ENCODE results near the gene TP53TG5. TPM values are rescaled to one million over a fixed set of nuclear protein-coding genes. Genes with fewer than 3 reads are reported as not detected.

Gene TP53TG5
- total and polyA plus RNA-seq, 2 of the 8 experiments (the other 6 are each of a cell fraction or from before 2014, with no cell fraction given), result not detected

- no peak overlapping the region for H3K23ac ChIP-seq (ENCODE audit: insufficient read length)
- no peak overlapping the region for H3K4me2 ChIP-seq (ENCODE audit: insufficient read depth in 1 of 2, low read depth in 2 of 2, low read length in 2 of 2)
- no peak overlapping the region for H2BK120ac ChIP-seq (replicated peaks; ENCODE audit: low read depth, low read length)
- no peak overlapping the region for H3K18ac ChIP-seq (ENCODE audit: extremely low read depth, low read length)
- POLR2A ChIA-PET (ENCODE audit: partially characterized antibody), result interaction anchor here (0.9 to 1.5 kb wide), 5 partner anchors 9 to 65 kb away, joined by 3 to 4 read pairs (median 3); no protein-coding TSS in a partner anchor
- FAIRE-seq (no peak), DNase-seq (ENCODE audit: low read depth in 1 of 2, low spot score in 2 of 2) (no peak)
- no peak overlapping the region for H2AFZ ChIP-seq (ENCODE audit: low read length)
- no peak overlapping the region for H3K27ac ChIP-seq (ENCODE audit: low read depth, low read length)
- no peak overlapping the region for H2BK15ac ChIP-seq (ENCODE audit: low read length)
- H4K20me1 ChIP-seq (replicated peaks in 1 of 2; ENCODE audit: control insufficient read depth in 1 of 2, insufficient read depth in 2 of 2, low read length in 2 of 2), result peaks cover 5 to 6% of the 10 kb centered on the region in 2 experiments
- no peak overlapping the region for H3K9ac ChIP-seq (replicated peaks in 1 of 4; ENCODE audit: extremely low read depth in 1 of 4, low read depth in 3 of 4, low read length in 3 of 4)
- peaks cover 7% of the 10 kb centered on the region for H3K23me2 ChIP-seq (ENCODE audit: low read depth, low read length)
- H3K14ac ChIP-seq (ENCODE audit: insufficient read length), result no peak overlapping the region
- H2BK5ac ChIP-seq (ENCODE audit: low read depth, low read length), result no peak overlapping the region
- H3K36me3 ChIP-seq (ENCODE audit: control insufficient read depth in 2 of 4, insufficient read depth in 4 of 4, low read length in 3 of 4), result peaks cover 5 to 15% (median 13%) of the 10 kb centered on the region in 4 experiments
- peaks cover 0 to 8% (median 4%) of the 10 kb centered on the region in 4 experiments; a peak in 5 of 7 replicates for H3K4me1 ChIP-seq (replicated peaks in 1 of 4; ENCODE audit: control insufficient read depth in 3 of 4, insufficient read depth in 4 of 4, low read length in 3 of 4)
- no peak overlapping the region for H4K91ac ChIP-seq (replicated peaks; ENCODE audit: insufficient read length, low read length)
- no peak overlapping the region for H2AK5ac ChIP-seq (ENCODE audit: low read depth, low read length)
- H3K9me3 ChIP-seq (ENCODE audit: insufficient read depth in 2 of 2, low read depth in 1 of 2, low read length in 1 of 2), result no peaks in the 10 kb centered on the region
- no peak overlapping the region for H4K5ac ChIP-seq (ENCODE audit: insufficient read length, low read depth, low read length)
- H4K8ac ChIP-seq (ENCODE audit: extremely low read depth, insufficient read depth, low read length), result no peak overlapping the region
- no peak overlapping the region for H3K4me3 ChIP-seq (ENCODE audit: extremely low read depth in 1 of 4, insufficient read depth in 2 of 4, low read depth in 3 of 4, low read length in 4 of 4)
- H2BK20ac ChIP-seq (ENCODE audit: low read length), result no peak overlapping the region
- no peak overlapping the region for H2BK12ac ChIP-seq (ENCODE audit: low read depth, low read length)
- H3K4ac ChIP-seq (replicated peaks; ENCODE audit: insufficient read length, low read depth, low read length), result no peak overlapping the region
- H3K56ac ChIP-seq (replicated peaks; ENCODE audit: insufficient read length, low read depth, low read length), result no peak overlapping the region
- WGBS, 2 experiments (ENCODE audit: extremely low coverage in 1 of 2, insufficient coverage in 1 of 2, insufficient read length in 1 of 2, insufficient replicate concordance in 2 of 2, low coverage in 1 of 2, low lambda C conversion rate in 2 of 2, missing lambda C conversion rate in 1 of 2), result 89% methylated on average over 5 of the region's 5 CpGs; no CpG with 5 or more reads in 1 of the 2 experiments
- peaks cover 3% of the 10 kb centered on the region for H3K79me1 ChIP-seq (ENCODE audit: low read depth, low read length)
- H3K27me3 ChIP-seq (replicated peaks in 1 of 4; ENCODE audit: control insufficient read depth in 3 of 4, extremely low read depth in 1 of 4, insufficient read depth in 3 of 4, low read length in 3 of 4), result no peaks in the 10 kb centered on the region
- CTCF ChIA-PET (ENCODE audit: partially characterized antibody), result interaction anchor here (0.9 to 12.6 kb wide), 14 partner anchors 15 to 216 kb away, joined by 3 to 127 read pairs (median 3); partner anchors contain the start of gene TP53TG5
- peaks cover 0 to 17% of the 10 kb centered on the region in 2 experiments; a peak in 2 of 4 replicates for H3K79me2 ChIP-seq (ENCODE audit: control insufficient read depth in 1 of 2, insufficient read depth in 2 of 2, low read length in 2 of 2)
- TF ChIP-seq JUND (IDR thresholded peaks at IDR 0.05; ENCODE audit: low read length) (no peak), SP2 (IDR thresholded peaks at IDR 0.05; ENCODE audit: low read length) (no peak), NRF1 (IDR thresholded peaks at IDR 0.05; ENCODE audit: low read depth, low read length) (no peak), KDM5A (IDR thresholded peaks at IDR 0.05; ENCODE audit: low read length) (no peak), TCF12 (IDR thresholded peaks at IDR 0.05; ENCODE audit: low read depth, low read length) (no peak), CTCF (IDR thresholded peaks at IDR 0.05; ENCODE audit: control extremely low read depth in 1 of 3, insufficient read depth in 1 of 3, low read depth in 1 of 3, low read length in 3 of 3) (no peak), RBBP5 (IDR thresholded peaks at IDR 0.05; ENCODE audit: borderline replicate concordance, low read depth, low read length) (no peak), TAF7 (optimal IDR thresholded peaks at IDR 0.05; ENCODE audit: borderline replicate concordance, low read depth, low read length) (no peak), SP4 (IDR thresholded peaks at IDR 0.05; ENCODE audit: low read length) (no peak), CEBPB (IDR thresholded peaks at IDR 0.05; ENCODE audit: low read depth, low read length) (no peak), MAFK (IDR thresholded peaks at IDR 0.05; ENCODE audit: low read depth, low read length) (no peak), TBP (IDR thresholded peaks at IDR 0.05; ENCODE audit: low read depth, low read length) (no peak)
Measured at GRCh38 chr20:45412653-45413052, 34.5 kb upstream of the TP53TG5 start.

Measured in H1 (cell line).